ENCODE results near the gene NT5C. TPM values are rescaled to one million over a fixed set of nuclear protein-coding genes. Genes with fewer than 3 reads are reported as not detected.

NT5C gene
- total RNA-seq, 4 donors from 2014 or later: 58.6 to 86.7 (median 69.6) TPM

DNA sequence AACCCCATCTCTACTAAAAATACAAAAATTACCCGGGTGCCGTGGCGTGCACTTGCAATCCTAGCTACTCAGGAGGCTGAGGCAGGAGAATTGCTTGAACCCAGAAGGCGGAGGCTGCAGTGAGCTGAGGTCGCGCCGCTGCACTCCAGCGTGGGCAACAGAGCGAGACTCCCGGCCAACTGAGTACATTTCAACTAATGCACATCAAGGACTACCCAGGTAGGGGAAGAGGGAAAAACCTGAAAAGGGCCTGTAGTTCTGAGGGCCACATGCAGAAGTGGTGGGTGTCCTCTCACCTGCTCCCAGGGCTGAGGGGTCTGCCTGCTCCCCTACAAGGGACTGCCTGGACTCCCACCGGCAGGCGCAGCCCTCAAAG, 44.4 kb downstream of the NT5C start:
- no peaks in the 10 kb centered on the region for H3K27me3 ChIP-seq
- H3K36me3 ChIP-seq: no peaks in the 10 kb centered on the region
- WGBS: 65% methylated on average over 12 of the region's 12 CpGs
- H3K9me3 ChIP-seq: no peaks in the 10 kb centered on the region
- DNase-seq (ENCODE audit: low spot score in 2 of 2): no peak
- peak overlapping the region; percentile 75 for H3K4me3 ChIP-seq
- TF ChIP-seq POLR2A (IDR thresholded peaks at IDR 0.05) (no peak), EP300 (IDR thresholded peaks at IDR 0.05) (no peak), POLR2AphosphoS5 (IDR thresholded peaks at IDR 0.05) (no peak)
- TF ChIP-seq, protein P1, sequence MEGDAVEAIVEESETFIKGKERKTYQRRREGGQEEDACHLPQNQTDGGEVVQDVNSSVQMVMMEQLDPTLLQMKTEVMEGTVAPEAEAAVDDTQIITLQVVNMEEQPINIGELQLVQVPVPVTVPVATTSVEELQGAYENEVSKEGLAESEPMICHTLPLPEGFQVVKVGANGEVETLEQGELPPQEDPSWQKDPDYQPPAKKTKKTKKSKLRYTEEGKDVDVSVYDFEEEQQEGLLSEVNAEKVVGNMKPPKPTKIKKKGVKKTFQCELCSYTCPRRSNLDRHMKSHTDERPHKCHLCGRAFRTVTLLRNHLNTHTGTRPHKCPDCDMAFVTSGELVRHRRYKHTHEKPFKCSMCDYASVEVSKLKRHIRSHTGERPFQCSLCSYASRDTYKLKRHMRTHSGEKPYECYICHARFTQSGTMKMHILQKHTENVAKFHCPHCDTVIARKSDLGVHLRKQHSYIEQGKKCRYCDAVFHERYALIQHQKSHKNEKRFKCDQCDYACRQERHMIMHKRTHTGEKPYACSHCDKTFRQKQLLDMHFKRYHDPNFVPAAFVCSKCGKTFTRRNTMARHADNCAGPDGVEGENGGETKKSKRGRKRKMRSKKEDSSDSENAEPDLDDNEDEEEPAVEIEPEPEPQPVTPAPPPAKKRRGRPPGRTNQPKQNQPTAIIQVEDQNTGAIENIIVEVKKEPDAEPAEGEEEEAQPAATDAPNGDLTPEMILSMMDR (IDR thresholded peaks at IDR 0.05): no peak
- peak overlapping the region; percentile 87 for H3K27ac ChIP-seq
- peaks cover 52% of the 10 kb centered on the region for H3K4me1 ChIP-seq

DNA sequence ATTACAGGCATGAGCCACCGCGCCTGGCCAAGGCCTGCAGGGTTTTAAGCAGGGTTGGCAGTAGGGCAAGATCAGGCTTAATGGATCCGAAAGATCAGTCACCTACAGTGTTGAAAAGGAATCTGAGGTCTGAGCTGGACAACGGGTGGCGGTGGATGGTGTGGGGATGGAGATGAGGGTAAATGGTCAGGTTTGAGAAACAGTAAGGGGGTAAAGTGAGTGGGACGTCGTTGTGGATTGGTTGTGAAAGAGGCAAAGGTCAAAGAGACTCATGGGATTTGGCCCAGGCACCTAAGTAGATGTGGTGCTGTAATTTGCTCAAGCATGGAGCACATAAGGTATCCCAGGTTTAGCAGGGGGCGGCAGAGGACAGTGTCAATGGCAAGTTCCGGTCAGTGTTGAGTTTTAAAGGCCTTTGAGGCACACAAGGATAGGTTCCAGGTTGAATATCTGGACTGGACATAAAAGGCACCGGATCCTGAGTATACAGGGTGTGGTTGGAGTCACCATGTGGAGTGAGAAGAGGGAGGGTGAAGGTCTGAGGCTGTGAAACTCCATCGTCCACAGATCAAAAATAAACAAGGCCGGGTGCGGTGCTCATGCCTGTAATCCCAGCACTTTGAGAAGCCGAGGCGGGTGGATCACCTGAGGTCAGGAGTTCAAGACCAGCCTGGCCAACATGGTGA, 44.9 kb downstream of the NT5C start:
- peaks cover 47% of the 10 kb centered on the region for H3K4me1 ChIP-seq
- H3K4me3 ChIP-seq: peak overlapping the region; percentile 75
- 81% methylated on average over 15 of the region's 15 CpGs for WGBS

GRCh38 chr17:75084039-75084660, 47.4 kb downstream of the NT5C start:
- no peak for DNase-seq (ENCODE audit: low spot score in 2 of 2)
- Histone ChIP-seq H3K9me3 (no peaks in the 10 kb centered on the region), H3K4me3 (no peak overlapping the region), H3K27ac (no peak overlapping the region), H3K4me1 (peaks cover 33% of the 10 kb centered on the region), H3K36me3 (no peaks in the 10 kb centered on the region), H3K27me3 (no peaks in the 10 kb centered on the region)
- TF ChIP-seq POLR2AphosphoS5 (IDR thresholded peaks at IDR 0.05): no peak
- TF ChIP-seq POLR2A (IDR thresholded peaks at IDR 0.05): no peak
- TF ChIP-seq EP300 (IDR thresholded peaks at IDR 0.05): no peak
- TF ChIP-seq, protein P1 (IDR thresholded peaks at IDR 0.05): no peak
- 61% methylated on average over 10 of the region's 14 CpGs for WGBS

More for the DNA sequence above, 44.9 kb downstream of the NT5C start:
- H3K36me3 ChIP-seq: no peaks in the 10 kb centered on the region
- H3K27ac ChIP-seq: no peak overlapping the region
- H3K27me3 ChIP-seq: no peaks in the 10 kb centered on the region
- H3K9me3 ChIP-seq: no peaks in the 10 kb centered on the region
- DNase-seq (ENCODE audit: low spot score in 2 of 2): no peak
- TF ChIP-seq POLR2A (IDR thresholded peaks at IDR 0.05) (no peak), POLR2AphosphoS5 (IDR thresholded peaks at IDR 0.05) (no peak), EP300 (IDR thresholded peaks at IDR 0.05) (no peak)
- TF ChIP-seq, protein P1 (IDR thresholded peaks at IDR 0.05): no peak

DNA sequence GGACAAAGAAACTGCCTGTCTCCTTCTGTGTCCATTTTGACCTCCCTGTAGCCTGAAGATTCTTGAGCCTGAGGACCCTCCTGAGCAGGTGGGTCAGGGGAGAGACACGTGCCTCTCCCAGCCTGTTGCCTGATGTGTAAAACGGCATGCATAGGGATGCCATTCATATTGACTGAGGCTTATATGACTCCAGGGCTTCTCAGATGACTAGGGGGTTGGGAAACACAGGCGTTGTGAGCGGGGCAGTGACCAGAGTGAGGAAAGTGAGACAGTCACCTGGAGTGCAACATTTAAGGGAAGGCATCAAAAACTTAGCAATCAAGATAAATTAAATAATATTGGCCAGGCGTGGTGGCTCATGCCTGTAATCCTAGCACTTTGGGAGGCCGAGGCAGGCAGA, 48.9 kb downstream of the NT5C start:
- 80% methylated on average over 6 of the region's 6 CpGs for WGBS
- no peaks in the 10 kb centered on the region for H3K36me3 ChIP-seq
- no peak overlapping the region for H3K4me3 ChIP-seq
- no peak overlapping the region for H3K27ac ChIP-seq
- no peaks in the 10 kb centered on the region for H3K9me3 ChIP-seq
- H3K4me1 ChIP-seq: peaks cover 33% of the 10 kb centered on the region
- DNase-seq (ENCODE audit: low spot score in 2 of 2): no peak
- no peak for TF ChIP-seq EP300 (IDR thresholded peaks at IDR 0.05)
- TF ChIP-seq, protein P1 (IDR thresholded peaks at IDR 0.05): no peak
- no peak for TF ChIP-seq POLR2A (IDR thresholded peaks at IDR 0.05)
- no peaks in the 10 kb centered on the region for H3K27me3 ChIP-seq
